Stomach (tissue), 9 donors: ENCODE results near the gene OR5K2. TPM values are rescaled to one million over a fixed set of nuclear protein-coding genes. Genes with fewer than 3 reads are reported as not detected.

Experiments
- DNase-seq, 2 donors: peaks; one replicate each; pipeline versions ENCODE4 v3.0.0 to v3.0.0-alpha.2; 2013 to 2019
- H3K27ac ChIP-seq, 5 donors: fragments of 200-600 bp in 4 of 5; sonication (generic) in 4 of 5; one replicate each; pipeline ENCODE4 v1.5.1; 2013 to 2019; ENCODE audit warnings: mild to moderate bottlenecking in 1 of 5, moderate library complexity in 1 of 5
- H3K27me3 ChIP-seq, 3 donors: fragments of 200-600 bp; sonication (generic); one replicate each; pipeline ENCODE4 v1.5.1; 2017 to 2019; ENCODE audit warnings: mixed run types in 1 of 3
- H3K36me3 ChIP-seq, 4 donors: fragments of 200-600 bp; sonication (generic); 1 replicate in 3 of 4; 2 replicates in 1 of 4; pipeline ENCODE4 v1.5.1; 2016 to 2019
- H3K4me1 ChIP-seq, 4 donors: fragments of 200-600 bp; sonication (generic); one replicate each; pipeline ENCODE4 v1.5.1; 2016 to 2019
- H3K4me3 ChIP-seq, 4 donors: fragments of 200-600 bp; sonication (generic) in 3 of 4; one replicate each; pipeline ENCODE4 v1.5.1; 2016 to 2019; ENCODE audit warnings: mild to moderate bottlenecking in 1 of 4
- H3K9me3 ChIP-seq, 4 donors: fragments of 200-600 bp; sonication (generic); one replicate each; pipeline ENCODE4 v1.5.1; 2016 to 2019
- EP300 ChIP-seq: sonication (generic); formaldehyde crosslinking; IDR thresholded peaks from one replicate; pipeline ENCODE4 v1.6.1; 2017; ENCODE audit warnings: antibody characterized with exemption
- POLR2A ChIP-seq, 4 donors: fragments of 450-650 bp; IDR thresholded peaks; one replicate each; pipeline ENCODE4 v1.6.1; 2016; ENCODE audit warnings: antibody characterized with exemption in 4 of 4, control low read depth in 2 of 4, mild to moderate bottlenecking in 1 of 4, moderate library complexity in 1 of 4
- POLR2AphosphoS5 ChIP-seq, 3 donors: sonication (generic); formaldehyde crosslinking; IDR thresholded peaks; one replicate each; pipeline ENCODE4 v1.6.1; 2016; ENCODE audit warnings: antibody characterized with exemption in 3 of 3
- WGBS, 5 donors: extraction: QIAGEN DNeasy Blood & Tissue Kit in 3 of 5; methylation state at CpG; one replicate each; pipeline versions ENCODE4 v1.1.5 to v1.1.7; 2013 to 2018; 5-methylcytosine and 5-hydroxymethylcytosine counted together
- intact Hi-C: fragments of 100-400 bp; cut with DNase I; formaldehyde crosslinking; loops from one replicate; pipeline ENCODE4 v1.15.1; 2023; ENCODE audit warnings: low total_unique reads
- polyA plus RNA-seq, 3 donors: library from polyadenylated mRNA; stranded (reverse); fragments of 200-250 nt; gene quantifications; one replicate each; pipeline ENCODE4 v1.2.3, GENCODE V29; 2013
- total RNA-seq, 5 donors: library from RNA; depleted of rRNA; stranded (reverse); fragments of >200 nt; gene quantifications; one replicate each; pipeline versions ENCODE4 v1.1.0 to v1.2.3, GENCODE V29; 2014 to 2016
- TF ChIP-seq, protein P1 (sequence below), 7 experiments: fragments of 450-650 bp in 4 of 7; fragments of 200-600 bp in 3 of 7; sonication (generic) in 3 of 7; IDR thresholded peaks; one replicate each; pipeline ENCODE4 v1.5.1; 2016 to 2019; ENCODE audit warnings: antibody characterized with exemption in 7 of 7, control low read depth in 2 of 7, mild to moderate bottlenecking in 1 of 7
- donor health status: healthy with polysubstance abuse.
- donor health status: Bipolar disorder and iron deficiency.
- donor health status: healthy.

OR5K2 gene
- total and polyA plus RNA-seq, 8 donors: not detected

DNA sequence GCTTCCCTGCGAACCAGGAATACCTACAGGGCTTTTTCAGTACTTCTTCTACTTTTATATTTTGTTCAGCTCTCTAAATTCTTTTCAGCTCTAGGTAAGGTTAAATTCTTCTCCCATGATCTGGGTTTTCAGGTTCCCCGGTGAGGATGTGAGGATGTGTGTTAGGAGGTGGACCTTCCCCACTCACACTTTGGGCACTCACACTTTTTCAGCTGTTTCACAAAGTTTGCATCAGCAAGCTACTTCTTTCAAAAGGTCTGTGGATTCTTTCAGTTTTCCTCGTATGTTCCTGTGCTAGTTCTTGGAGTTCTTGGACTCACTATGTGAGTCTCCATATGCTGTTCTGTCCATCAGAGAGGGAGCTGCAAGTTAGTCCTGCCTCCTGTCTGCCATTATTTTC, 13.9 kb upstream of the OR5K2 start:
- H3K4me3 ChIP-seq: no peak overlapping the region
- intact Hi-C loops: no loop called here
- H3K36me3 ChIP-seq: no peaks in the 10 kb centered on the region
- H3K27me3 ChIP-seq: no peaks in the 10 kb centered on the region
- no peak overlapping the region for H3K27ac ChIP-seq
- TF ChIP-seq EP300 (no peak), POLR2AphosphoS5 (IDR thresholded peaks at IDR 0.05) (no peak), POLR2A (IDR thresholded peaks at IDR 0.05) (no peak)
- TF ChIP-seq, protein P1, sequence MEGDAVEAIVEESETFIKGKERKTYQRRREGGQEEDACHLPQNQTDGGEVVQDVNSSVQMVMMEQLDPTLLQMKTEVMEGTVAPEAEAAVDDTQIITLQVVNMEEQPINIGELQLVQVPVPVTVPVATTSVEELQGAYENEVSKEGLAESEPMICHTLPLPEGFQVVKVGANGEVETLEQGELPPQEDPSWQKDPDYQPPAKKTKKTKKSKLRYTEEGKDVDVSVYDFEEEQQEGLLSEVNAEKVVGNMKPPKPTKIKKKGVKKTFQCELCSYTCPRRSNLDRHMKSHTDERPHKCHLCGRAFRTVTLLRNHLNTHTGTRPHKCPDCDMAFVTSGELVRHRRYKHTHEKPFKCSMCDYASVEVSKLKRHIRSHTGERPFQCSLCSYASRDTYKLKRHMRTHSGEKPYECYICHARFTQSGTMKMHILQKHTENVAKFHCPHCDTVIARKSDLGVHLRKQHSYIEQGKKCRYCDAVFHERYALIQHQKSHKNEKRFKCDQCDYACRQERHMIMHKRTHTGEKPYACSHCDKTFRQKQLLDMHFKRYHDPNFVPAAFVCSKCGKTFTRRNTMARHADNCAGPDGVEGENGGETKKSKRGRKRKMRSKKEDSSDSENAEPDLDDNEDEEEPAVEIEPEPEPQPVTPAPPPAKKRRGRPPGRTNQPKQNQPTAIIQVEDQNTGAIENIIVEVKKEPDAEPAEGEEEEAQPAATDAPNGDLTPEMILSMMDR (IDR thresholded peaks at IDR 0.05): no peak
- peaks cover 4 to 63% (median 34%) of the 10 kb centered on the region in 4 donors for H3K9me3 ChIP-seq
- no peak for DNase-seq
- 81 to 89% (median 84%) methylated on average over 3 of the region's 3 CpGs for WGBS, 5 donors
- no peaks in the 10 kb centered on the region for H3K4me1 ChIP-seq

DNA sequence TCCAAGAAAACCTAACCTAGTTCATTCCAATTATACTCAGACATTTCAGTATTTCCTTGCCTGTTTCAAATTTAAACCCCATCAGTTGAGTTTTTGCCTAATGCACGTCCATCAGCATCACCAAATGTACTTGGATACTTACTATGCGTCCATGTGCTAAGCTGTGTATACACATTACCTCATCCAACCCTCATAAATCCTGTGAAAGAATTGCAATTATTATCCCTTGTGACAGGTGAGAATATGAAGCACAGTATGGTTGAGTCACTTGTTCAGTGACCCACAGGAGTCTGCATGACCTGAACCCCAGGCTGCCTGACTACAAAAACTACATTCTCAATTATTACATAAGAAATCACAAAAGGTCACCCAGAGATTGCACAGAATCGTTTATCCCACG, 2.5 kb downstream of the OR5K2 start:
- Histone ChIP-seq H3K36me3 (peaks cover 0 to 5% (median 0%) of the 10 kb centered on the region in 4 donors), H3K27me3 (no peaks in the 10 kb centered on the region), H3K9me3 (no peaks in the 10 kb centered on the region), H3K4me3 (no peak overlapping the region), H3K27ac (no peak overlapping the region), H3K4me1 (no peaks in the 10 kb centered on the region)
- DNase-seq: no peak
- intact Hi-C loops: no loop called here
- TF ChIP-seq EP300: no peak
- TF ChIP-seq, protein P1 (IDR thresholded peaks at IDR 0.05): no peak
- TF ChIP-seq POLR2AphosphoS5 (IDR thresholded peaks at IDR 0.05): no peak
- TF ChIP-seq POLR2A (IDR thresholded peaks at IDR 0.05): no peak
- 78 to 92% (median 85%) methylated on average over 4 of the region's 4 CpGs for WGBS, 5 donors

DNA sequence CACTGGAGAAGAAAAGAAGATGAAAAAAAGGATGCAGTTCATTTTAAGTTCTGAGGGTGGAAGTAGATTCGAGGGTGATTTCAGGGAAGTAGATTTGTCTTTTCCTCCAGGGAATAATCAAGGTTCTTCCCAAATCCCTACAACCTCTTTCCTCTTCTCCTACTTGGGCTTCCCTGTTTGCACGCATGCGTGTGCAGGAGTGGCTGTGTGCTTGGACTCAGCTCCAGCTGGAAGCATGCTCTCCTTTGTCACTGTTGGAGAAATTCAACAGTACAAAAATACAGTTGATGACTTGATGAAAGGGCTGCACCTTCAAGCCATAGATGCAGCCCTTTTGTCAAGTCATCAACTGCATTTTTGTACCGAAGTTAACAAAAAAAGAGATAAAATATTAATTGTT, 3.8 kb downstream of the OR5K2 start:
- intact Hi-C loops: no loop called here
- TF ChIP-seq POLR2A (IDR thresholded peaks at IDR 0.05) (no peak), EP300 (no peak), POLR2AphosphoS5 (IDR thresholded peaks at IDR 0.05) (no peak)
- TF ChIP-seq, protein P1 (IDR thresholded peaks at IDR 0.05): no peak
- DNase-seq: no peak
- H3K4me3 ChIP-seq: no peak overlapping the region
- no peaks in the 10 kb centered on the region for H3K9me3 ChIP-seq
- H3K4me1 ChIP-seq: no peaks in the 10 kb centered on the region
- no peaks in the 10 kb centered on the region for H3K27me3 ChIP-seq
- H3K36me3 ChIP-seq: peaks cover 0 to 5% (median under 1%) of the 10 kb centered on the region in 4 donors
- 75 to 90% (median 84%) methylated on average over 4 of the region's 4 CpGs for WGBS, 5 donors
- no peak overlapping the region for H3K27ac ChIP-seq

DNA sequence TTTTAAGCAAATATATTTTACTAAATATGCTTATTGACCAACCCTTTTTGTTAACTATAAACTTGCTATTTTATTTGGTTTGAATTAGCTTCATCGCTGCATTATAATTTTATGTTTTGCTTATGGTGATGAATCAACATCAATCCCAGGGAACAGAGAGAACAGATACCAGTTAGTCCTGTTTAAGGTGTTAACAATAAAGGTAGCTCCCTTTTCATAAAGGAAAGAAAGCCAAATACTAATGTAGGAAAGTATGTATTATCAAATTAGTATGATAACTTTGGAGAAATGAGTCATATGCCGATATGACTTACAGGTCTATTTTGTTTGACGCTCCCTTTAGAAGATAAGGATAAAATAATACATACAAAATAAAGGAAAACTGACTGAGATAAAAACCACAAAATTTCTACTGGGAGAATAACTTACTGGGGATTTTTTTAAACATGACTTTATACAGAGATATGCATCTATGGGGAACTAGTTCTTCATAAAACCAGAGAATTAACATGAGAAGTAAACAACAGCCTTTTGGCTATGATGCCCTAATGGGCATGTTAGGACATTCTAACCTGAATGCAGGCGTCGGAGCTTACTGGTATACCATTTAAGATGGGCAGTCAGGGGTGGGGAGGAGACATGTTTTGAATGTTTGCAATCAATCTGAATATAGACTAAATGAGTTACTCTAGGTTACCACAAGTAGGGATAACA, 4.5 kb downstream of the OR5K2 start:
- Histone ChIP-seq H3K27ac (no peak overlapping the region), H3K27me3 (no peaks in the 10 kb centered on the region), H3K4me1 (no peaks in the 10 kb centered on the region), H3K9me3 (no peaks in the 10 kb centered on the region), H3K4me3 (no peak overlapping the region), H3K36me3 (peaks cover 0 to 5% (median 2%) of the 10 kb centered on the region in 4 donors)
- no peak for TF ChIP-seq EP300
- TF ChIP-seq POLR2A (IDR thresholded peaks at IDR 0.05): no peak
- TF ChIP-seq, protein P1 (IDR thresholded peaks at IDR 0.05): no peak
- TF ChIP-seq POLR2AphosphoS5 (IDR thresholded peaks at IDR 0.05): no peak
- intact Hi-C loops: no loop called here
- WGBS, 5 donors: 64 to 73% (median 73%) methylated on average over 5 of the region's 5 CpGs
- DNase-seq: no peak
